Left lung (tissue), 10 donors: Measurements from ENCODE around the gene KRTAP5-11. TPM values are rescaled to one million over a fixed set of nuclear protein-coding genes. Genes with fewer than 3 reads are reported as not detected.
"Not testable (repeated sequence)": the region's sequence is repeated elsewhere in the genome, so short reads cannot be mapped to it uniquely, and the experiment has no call there.

ENCODE experiments used
- ATAC-seq: fragments of 200-7000 bp; cut with Tn5 transposase; one replicate; pipeline ENCODE4 v1.9.1; 2020; ENCODE audit warnings: moderate library complexity
- DNase-seq, 4 donors: peaks; one replicate each; pipeline ENCODE4 v3.0.0-alpha.2; 2013 to 2020
- H3K27ac ChIP-seq, 2 donors: fragments of 200-600 bp; sonication (generic) in 1 of 2; one replicate each; pipeline versions ENCODE4 v1.5.0 to v1.8.0; 2020 to 2021
- H3K27me3 ChIP-seq, 2 donors: fragments of 200-600 bp; sonication (generic) in 1 of 2; one replicate each; pipeline versions ENCODE4 v1.5.0 to v1.8.0; 2020 to 2021
- H3K36me3 ChIP-seq, 2 donors: fragments of 200-600 bp; sonication (generic) in 1 of 2; one replicate each; pipeline versions ENCODE4 v1.5.0 to v1.8.0; 2020 to 2021
- H3K4me1 ChIP-seq, 2 donors: fragments of 200-600 bp; one replicate each; pipeline ENCODE4 v1.8.0; 2021
- H3K4me3 ChIP-seq, 2 donors: fragments of 200-600 bp; sonication (generic) in 1 of 2; one replicate each; pipeline versions ENCODE4 v1.5.0 to v1.8.0; 2020 to 2021; ENCODE audit warnings: mild to moderate bottlenecking in 1 of 2
- H3K9me3 ChIP-seq, 2 donors: fragments of 200-600 bp; sonication (generic) in 1 of 2; one replicate each; pipeline versions ENCODE4 v1.5.0 to v1.8.0; 2020 to 2021
- intact Hi-C, 2 donors: fragments of 100-400 bp; cut with DNase I; formaldehyde crosslinking; loops; one replicate each; pipeline versions ENCODE4 v1.11.2 to v1.14.2; 2022
- polyA plus RNA-seq, 6 donors: library from polyadenylated mRNA; unstranded; fragments of 120-200 nt; gene quantifications; one replicate each; pipeline ENCODE4 v1.2.1, GENCODE V29; 2013; ENCODE audit not compliant: insufficient read length in 6 of 6
- total RNA-seq, 2 donors: library from RNA; stranded (reverse); fragmentation: NEBNext Ultra II Directional; extraction: Animal tissue kit (Norgen Biotek cat#: 25700); gene quantifications; one replicate each; pipeline ENCODE4 v1.2.1, GENCODE V29; 2021
- TF ChIP-seq, protein P1 (sequence below), 2 donors: fragments of 200-600 bp; sonication (generic) in 1 of 2; IDR thresholded peaks; one replicate each; pipeline versions ENCODE4 v1.5.0 to v1.8.0; 2021; ENCODE audit warnings: antibody characterized with exemption in 2 of 2
- donor health status: DM: no; HTN: yes; CAD: no.
- donor health status: DM: no; HTN: no; CAD: no.

Gene KRTAP5-11
- total and polyA plus RNA-seq, 8 donors = 0.24 to 0.58 (median 0.41) TPM; not detected in 5

- no peak overlapping the region for H3K4me3 ChIP-seq
- intact Hi-C loops = no loop called here
- no peak for ATAC-seq
These were observed 6.8 kb downstream of the KRTAP5-11 start for GRCh38 chr11:71575723-71576424.

GRCh38 chr11:71574418-71574817 is 8.3 kb downstream of the KRTAP5-11 start:
- Histone ChIP-seq H3K4me1 (no peaks in the 10 kb centered on the region), H3K9me3 (no peaks in the 10 kb centered on the region), H3K27ac (no peak overlapping the region), H3K4me3 (no peak overlapping the region), H3K27me3 (no peaks in the 10 kb centered on the region), H3K36me3 (no peaks in the 10 kb centered on the region)
- TF ChIP-seq, protein P1, sequence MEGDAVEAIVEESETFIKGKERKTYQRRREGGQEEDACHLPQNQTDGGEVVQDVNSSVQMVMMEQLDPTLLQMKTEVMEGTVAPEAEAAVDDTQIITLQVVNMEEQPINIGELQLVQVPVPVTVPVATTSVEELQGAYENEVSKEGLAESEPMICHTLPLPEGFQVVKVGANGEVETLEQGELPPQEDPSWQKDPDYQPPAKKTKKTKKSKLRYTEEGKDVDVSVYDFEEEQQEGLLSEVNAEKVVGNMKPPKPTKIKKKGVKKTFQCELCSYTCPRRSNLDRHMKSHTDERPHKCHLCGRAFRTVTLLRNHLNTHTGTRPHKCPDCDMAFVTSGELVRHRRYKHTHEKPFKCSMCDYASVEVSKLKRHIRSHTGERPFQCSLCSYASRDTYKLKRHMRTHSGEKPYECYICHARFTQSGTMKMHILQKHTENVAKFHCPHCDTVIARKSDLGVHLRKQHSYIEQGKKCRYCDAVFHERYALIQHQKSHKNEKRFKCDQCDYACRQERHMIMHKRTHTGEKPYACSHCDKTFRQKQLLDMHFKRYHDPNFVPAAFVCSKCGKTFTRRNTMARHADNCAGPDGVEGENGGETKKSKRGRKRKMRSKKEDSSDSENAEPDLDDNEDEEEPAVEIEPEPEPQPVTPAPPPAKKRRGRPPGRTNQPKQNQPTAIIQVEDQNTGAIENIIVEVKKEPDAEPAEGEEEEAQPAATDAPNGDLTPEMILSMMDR (IDR thresholded peaks at IDR 0.05) = no peak
- ATAC-seq = no peak
- intact Hi-C loops = no loop called here
- DNase-seq = no peak

More at GRCh38 chr11:71575723-71576424, 6.8 kb downstream of the KRTAP5-11 start:
- peaks cover 0 to 6% of the 10 kb centered on the region in 2 donors for H3K4me1 ChIP-seq
- no peaks in the 10 kb centered on the region for H3K9me3 ChIP-seq
- H3K27me3 ChIP-seq = no peaks in the 10 kb centered on the region
- H3K36me3 ChIP-seq = no peaks in the 10 kb centered on the region
- TF ChIP-seq, protein P1 (IDR thresholded peaks at IDR 0.05) = no peak
- no peak for DNase-seq
- H3K27ac ChIP-seq = no peak overlapping the region

DNA sequence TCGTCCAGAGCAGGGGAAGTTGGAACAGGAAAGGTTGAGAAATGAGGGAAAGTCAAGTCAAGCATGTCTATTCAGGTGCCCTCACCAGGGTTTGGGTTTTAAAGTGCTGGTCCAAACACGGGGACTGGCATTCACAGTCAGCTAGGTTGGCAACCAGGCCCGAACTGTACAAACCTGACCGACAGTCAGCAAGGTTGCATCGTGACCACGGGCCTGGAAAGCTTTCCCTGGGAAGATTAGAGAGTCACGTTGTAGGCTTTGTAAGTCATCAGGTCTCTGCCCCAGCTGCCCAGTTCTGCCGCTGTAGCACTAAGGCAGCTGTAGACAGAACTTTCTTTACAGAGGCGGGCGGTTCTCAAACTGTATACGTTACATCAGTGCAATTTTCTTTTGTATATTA is 9.9 kb downstream of the KRTAP5-11 start:
- Histone ChIP-seq H3K9me3 (no peaks in the 10 kb centered on the region), H3K27ac (no peak overlapping the region), H3K27me3 (no peaks in the 10 kb centered on the region), H3K4me1 (no peaks in the 10 kb centered on the region), H3K36me3 (no peaks in the 10 kb centered on the region), H3K4me3 (no peak overlapping the region)
- ATAC-seq = no peak
- TF ChIP-seq, protein P1 (IDR thresholded peaks at IDR 0.05) = no peak
- intact Hi-C loops = no loop called here
- DNase-seq = no peak

DNA sequence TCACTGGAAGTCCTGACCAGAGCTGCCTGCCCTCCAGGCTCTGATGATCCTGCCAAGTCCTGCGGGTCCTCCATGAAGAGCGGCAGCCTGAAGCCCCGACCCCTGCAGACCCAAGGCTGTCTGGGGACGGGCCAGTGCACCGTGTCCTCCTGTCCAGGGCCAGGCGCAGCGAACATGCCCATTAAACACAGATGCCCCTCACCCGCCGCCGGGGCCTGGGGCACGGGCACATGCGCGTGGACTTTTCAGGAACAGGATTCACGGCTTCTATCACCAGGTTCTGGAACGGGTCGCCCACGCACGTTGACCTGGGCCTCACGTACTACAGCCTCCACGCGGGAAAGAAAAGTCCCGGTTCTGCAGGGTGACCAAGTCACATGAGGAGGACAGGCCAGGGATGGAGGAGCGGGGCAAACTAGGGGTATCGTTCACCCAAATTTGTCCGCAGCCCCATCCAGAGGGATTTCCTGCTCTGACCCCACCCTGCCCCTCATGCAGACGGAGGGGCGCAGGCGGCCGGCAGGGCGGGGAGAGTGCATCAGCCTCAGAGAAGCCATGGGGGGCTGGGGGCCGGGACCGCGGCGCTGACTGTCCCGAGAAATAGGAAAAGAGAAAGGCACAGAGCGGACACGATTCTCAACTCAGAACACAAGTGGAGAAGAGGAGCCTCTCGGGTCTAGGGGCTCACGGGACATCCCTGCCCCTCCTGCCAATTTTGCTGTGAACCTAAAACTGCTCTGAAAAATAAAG is 11.4 kb downstream of the KRTAP5-11 start:
- H3K4me3 ChIP-seq, ATAC-seq, DNase-seq, H3K9me3 ChIP-seq, H3K27ac ChIP-seq, intact Hi-C loops, H3K36me3 ChIP-seq, H3K27me3 ChIP-seq, H3K4me1 ChIP-seq: not testable (repeated sequence)

- peak; percentile 31 for ATAC-seq
These were observed 13.8 kb downstream of the KRTAP5-11 start for GRCh38 chr11:71568704-71569349.

DNA sequence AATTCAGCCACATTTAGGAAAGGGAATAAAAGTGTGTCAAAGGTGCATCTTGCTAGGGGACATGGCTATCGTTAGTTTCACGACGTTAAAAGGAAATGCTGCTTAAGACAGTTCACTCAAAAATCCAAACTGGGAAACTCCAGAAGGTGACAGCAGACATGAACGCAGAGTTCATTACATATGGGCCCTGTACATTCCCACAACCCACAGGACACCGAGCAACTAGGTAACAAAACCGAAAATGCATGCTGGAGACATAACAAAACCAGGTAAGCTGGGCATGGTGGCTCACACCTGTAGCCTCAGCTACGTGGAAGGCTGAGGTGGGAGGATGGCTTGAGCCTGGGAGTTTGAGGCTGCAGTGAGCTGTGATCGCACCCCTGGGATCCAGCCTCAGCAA is 15.0 kb downstream of the KRTAP5-11 start:
- DNase-seq, H3K36me3 ChIP-seq, H3K4me3 ChIP-seq, H3K4me1 ChIP-seq, ATAC-seq, H3K9me3 ChIP-seq, H3K27ac ChIP-seq, intact Hi-C loops: not testable (repeated sequence)
- peaks cover 0 to 17% of the 10 kb centered on the region in 2 donors for H3K27me3 ChIP-seq

More at GRCh38 chr11:71568704-71569349, 13.8 kb downstream of the KRTAP5-11 start:
- TF ChIP-seq, protein P1 (IDR thresholded peaks at IDR 0.05) = no peak
- H3K27ac ChIP-seq = no peak overlapping the region
- H3K27me3 ChIP-seq = peaks cover 0 to 12% of the 10 kb centered on the region in 2 donors
- no peaks in the 10 kb centered on the region for H3K36me3 ChIP-seq
- peak in 2 of 4 donors; percentile 8 to 59 for DNase-seq
- H3K9me3 ChIP-seq = no peaks in the 10 kb centered on the region
- H3K4me1 ChIP-seq = no peaks in the 10 kb centered on the region
- H3K4me3 ChIP-seq = no peak overlapping the region
- intact Hi-C loops = no loop called here

GRCh38 chr11:71566626-71567599 is 15.8 kb downstream of the KRTAP5-11 start:
- H3K9me3 ChIP-seq, H3K4me1 ChIP-seq, DNase-seq, ATAC-seq, H3K4me3 ChIP-seq, intact Hi-C loops, H3K36me3 ChIP-seq, H3K27ac ChIP-seq: not testable (repeated sequence)
- peaks cover 0 to 17% of the 10 kb centered on the region in 2 donors for H3K27me3 ChIP-seq
